Smooth muscle cell (in vitro differentiated cells): ENCODE data around the gene CACNG4. TPM values are rescaled to one million over a fixed set of nuclear protein-coding genes. Genes with fewer than 3 reads are reported as not detected.

ENCODE experiments used
- DNase-seq: peaks from one replicate; lab custom pipeline; 2025; ENCODE audit not compliant: unreplicated experiment; lab: John Stamatoyannopoulos, UW
- H2AFZ ChIP-seq: fragments of 200-600 bp; sonication (generic); 2 replicates; pipeline ENCODE4 v1.6.0; 2016; ENCODE audit warnings: antibody characterized with exemption, low read depth, mild to moderate bottlenecking
- H3F3A ChIP-seq: fragments of 200-600 bp; sonication (generic); 2 replicates; pipeline ENCODE4 v1.6.0; 2017; ENCODE audit warnings: antibody characterized with exemption, low read depth
- H3K27ac ChIP-seq: fragments of 200-600 bp; sonication (generic); 2 replicates; pipeline ENCODE4 v1.5.1; 2016; ENCODE audit warnings: low read depth, mild to moderate bottlenecking
- H3K27me3 ChIP-seq: fragments of 200-600 bp; sonication (generic); 2 replicates; pipeline ENCODE4 v1.6.1; 2016; ENCODE audit warnings: low read depth, mild to moderate bottlenecking
- H3K36me3 ChIP-seq: fragments of 200-600 bp; sonication (generic); 2 replicates; pipeline ENCODE4 v1.5.1; 2016; ENCODE audit warnings: low read depth
- H3K4me1 ChIP-seq: fragments of 200-600 bp; sonication (generic); 2 replicates; pipeline ENCODE4 v1.5.1; 2016; ENCODE audit warnings: low read depth
- H3K4me2 ChIP-seq: fragments of 200-600 bp; sonication (generic); 2 replicates; pipeline ENCODE4 v1.6.0; 2016; ENCODE audit warnings: mild to moderate bottlenecking
- H3K4me3 ChIP-seq: fragments of 200-600 bp; sonication (generic); 2 replicates; pipeline ENCODE4 v1.5.1; 2016; ENCODE audit warnings: mild to moderate bottlenecking
- H3K79me2 ChIP-seq: fragments of 200-600 bp; sonication (generic); 2 replicates; pipeline ENCODE4 v1.6.0; 2016; ENCODE audit warnings: low read depth, mild to moderate bottlenecking
- H3K9ac ChIP-seq: fragments of 200-600 bp; sonication (generic); 2 replicates; pipeline ENCODE4 v1.6.0; 2016; ENCODE audit warnings: low read depth
- H3K9me3 ChIP-seq: fragments of 200-600 bp; sonication (generic); replicated peaks from 2 replicates; pipeline ENCODE4 v1.5.1; 2016; ENCODE audit warnings: low read depth
- H4K20me1 ChIP-seq: fragments of 200-600 bp; sonication (generic); 2 replicates; pipeline ENCODE4 v1.6.0; 2016; ENCODE audit warnings: low read depth
- CTCF ChIP-seq: fragments of 200-600 bp; sonication (generic); IDR thresholded peaks from 2 replicates; pipeline ENCODE4 v1.5.1; 2017; ENCODE audit warnings: borderline replicate concordance, mild to moderate bottlenecking, antibody characterized with exemption; ENCODE audit not compliant: insufficient read depth, poor library complexity, severe bottlenecking
- WGBS: methylation state at CpG from one replicate; pipeline ENCODE4 v1.1.7; 2016; ENCODE audit warnings: low lambda C conversion rate; 5-methylcytosine and 5-hydroxymethylcytosine counted together
- polyA plus RNA-seq: library from polyadenylated mRNA; unstranded; fragments of >200 nt; fragmentation: Nextera tagmentation; extraction: Ambion mirVana; gene quantifications from 2 replicates; pipeline ENCODE4 v1.2.1, GENCODE V29; 2016
- total RNA-seq: library from RNA; depleted of rRNA; stranded (reverse); fragments of >200 nt; gene quantifications from 2 replicates; pipeline ENCODE4 v1.2.3, GENCODE V29; 2014

The CACNG4 gene
- total and polyA plus RNA-seq, 2 experiments from 2014 or later: 1.4 to 6.5 TPM

GRCh38 chr17:66938656-66939055 lies 25.9 kb upstream of the CACNG4 start:
- no peak for DNase-seq
- Histone ChIP-seq H3K4me3 (no peak overlapping the region), H3K4me2 (no peak overlapping the region), H2AFZ (no peak overlapping the region), H3K27me3 (no peaks in the 10 kb centered on the region), H3K27ac (no peak overlapping the region), H3F3A (no peaks in the 10 kb centered on the region), H3K36me3 (no peaks in the 10 kb centered on the region), H3K4me1 (no peaks in the 10 kb centered on the region), H3K9ac (no peak overlapping the region), H3K79me2 (no peaks in the 10 kb centered on the region), H3K9me3 (no peaks in the 10 kb centered on the region), H4K20me1 (no peaks in the 10 kb centered on the region)
- TF ChIP-seq CTCF: no peak
- 97% methylated on average over 10 of the region's 10 CpGs for WGBS

- H4K20me1 ChIP-seq: no peaks in the 10 kb centered on the region
- no peak for DNase-seq
- H3K27me3 ChIP-seq: no peaks in the 10 kb centered on the region
- peaks cover 6% of the 10 kb centered on the region for H3K4me1 ChIP-seq
- no peak overlapping the region for H3K4me2 ChIP-seq
- H3K27ac ChIP-seq: no peak overlapping the region
- H3K9ac ChIP-seq: no peak overlapping the region
- H3F3A ChIP-seq: no peaks in the 10 kb centered on the region
- 74% methylated on average over 12 of the region's 12 CpGs for WGBS
- H3K79me2 ChIP-seq: no peaks in the 10 kb centered on the region
- no peak for TF ChIP-seq CTCF
- no peak overlapping the region for H2AFZ ChIP-seq
- no peaks in the 10 kb centered on the region for H3K36me3 ChIP-seq
- H3K4me3 ChIP-seq: no peak overlapping the region
- no peaks in the 10 kb centered on the region for H3K9me3 ChIP-seq
Measured at GRCh38 chr17:66939461-66940114, 24.9 kb upstream of the CACNG4 start.

GRCh38 chr17:66941249-66941648 lies 23.3 kb upstream of the CACNG4 start:
- H3F3A ChIP-seq: no peaks in the 10 kb centered on the region
- no peak overlapping the region for H2AFZ ChIP-seq
- H3K27me3 ChIP-seq: no peaks in the 10 kb centered on the region
- 92% methylated on average over 3 of the region's 3 CpGs for WGBS
- no peaks in the 10 kb centered on the region for H3K9me3 ChIP-seq
- H3K36me3 ChIP-seq: no peaks in the 10 kb centered on the region
- no peaks in the 10 kb centered on the region for H3K79me2 ChIP-seq
- no peak overlapping the region for H3K4me3 ChIP-seq
- no peak overlapping the region for H3K27ac ChIP-seq
- no peak overlapping the region for H3K9ac ChIP-seq
- DNase-seq: no peak
- H4K20me1 ChIP-seq: no peaks in the 10 kb centered on the region
- peaks cover 7% of the 10 kb centered on the region for H3K4me1 ChIP-seq
- H3K4me2 ChIP-seq: no peak overlapping the region
- no peak for TF ChIP-seq CTCF

- Histone ChIP-seq H3K27ac (no peak overlapping the region), H3K9ac (no peak overlapping the region), H3K9me3 (no peaks in the 10 kb centered on the region), H3K36me3 (no peaks in the 10 kb centered on the region), H3K4me1 (peaks cover 7% of the 10 kb centered on the region), H4K20me1 (no peaks in the 10 kb centered on the region), H3K4me3 (no peak overlapping the region), H3K4me2 (no peak overlapping the region), H3F3A (no peaks in the 10 kb centered on the region), H3K79me2 (no peaks in the 10 kb centered on the region), H2AFZ (no peak overlapping the region), H3K27me3 (no peaks in the 10 kb centered on the region)
- DNase-seq: no peak
- no peak for TF ChIP-seq CTCF
- WGBS: 82% methylated on average over 8 of the region's 8 CpGs
Measured at GRCh38 chr17:66941773-66942450, 22.6 kb upstream of the CACNG4 start.
